B cell (primary cell): ENCODE results near the gene SERGEF.

Experiments
- CTCF ChIP-seq: fragments of 200-600 bp; IDR thresholded peaks from one replicate; pipeline ENCODE4 v1.8.0; 2022; ENCODE audit warnings: antibody characterized with exemption, mild to moderate bottlenecking
- EZH2 ChIP-seq: IDR thresholded peaks from 2 replicates; pipeline ENCODE4 v1.6.1; 2012; ENCODE audit warnings: borderline replicate concordance, low read depth, mild to moderate bottlenecking, moderate library complexity, low read length; ENCODE audit not compliant: insufficient read depth, poor library complexity, severe bottlenecking

- TF ChIP-seq CTCF, result no peak
- no peak for TF ChIP-seq EZH2
These were observed at the start of gene SERGEF for GRCh38 chr11:18012906-18013781.
